DOHH2 (cell line): ENCODE results near the gene ONECUT1.
A peak's percentile ranks its signal among the peaks of the same experiment; 100 is the strongest.

Source experiments
- H3F3A ChIP-seq: fragments of 200-600 bp; sonication (generic), shearing (Covaris generic); 2 replicates; pipeline ENCODE4 v1.6.0; 2016; ENCODE audit warnings: antibody characterized with exemption, mild to moderate bottlenecking; ENCODE audit not compliant: control insufficient read depth, insufficient read depth
- H3K27ac ChIP-seq: fragments of 200-600 bp; sonication (generic); 2 replicates; pipeline ENCODE4 v1.5.1; 2014; ENCODE audit warnings: low read depth, mild to moderate bottlenecking, low read length, moderate library complexity
- H3K27me3 ChIP-seq: fragments of 200-600 bp; sonication (generic); 2 replicates; pipeline ENCODE4 v1.6.1; 2014; ENCODE audit warnings: mild to moderate bottlenecking, low read length, mixed read lengths; ENCODE audit not compliant: control insufficient read depth
- H3K36me3 ChIP-seq: fragments of 200-600 bp; sonication (generic); 2 replicates; pipeline ENCODE4 v1.6.1; 2014; ENCODE audit warnings: mild to moderate bottlenecking, low read length, moderate library complexity, mixed read lengths; ENCODE audit not compliant: control insufficient read depth
- H3K4me1 ChIP-seq: fragments of 200-600 bp; sonication (generic); 2 replicates; pipeline ENCODE4 v1.6.1; 2014; ENCODE audit warnings: mild to moderate bottlenecking, low read length, mixed read lengths; ENCODE audit not compliant: control insufficient read depth
- H3K4me2 ChIP-seq: fragments of 200-600 bp; sonication (generic); 2 replicates; pipeline ENCODE4 v1.6.0; 2014; ENCODE audit warnings: mild to moderate bottlenecking, low read length, moderate library complexity
- H3K4me3 ChIP-seq: fragments of 200-600 bp; sonication (generic); 2 replicates; pipeline ENCODE4 v1.5.1; 2014; ENCODE audit warnings: mild to moderate bottlenecking, low read length, mixed read lengths
- H3K79me2 ChIP-seq: fragments of 200-600 bp; sonication (generic); 2 replicates; pipeline ENCODE4 v1.6.1; 2014; ENCODE audit warnings: mild to moderate bottlenecking, low read length, mixed read lengths; ENCODE audit not compliant: control insufficient read depth
- H3K9me2 ChIP-seq: fragments of 200-600 bp; sonication (generic); replicated peaks from 2 replicates; pipeline ENCODE4 v1.6.1; 2014; ENCODE audit warnings: mild to moderate bottlenecking, low read length, mixed read lengths; ENCODE audit not compliant: control insufficient read depth
- H3K9me3 ChIP-seq: fragments of 200-600 bp; sonication (generic); 2 replicates; pipeline ENCODE4 v1.6.1; 2014; ENCODE audit warnings: antibody characterized with exemption, low read length, mixed read lengths; ENCODE audit not compliant: control insufficient read depth, insufficient read depth
- H4K20me1 ChIP-seq: fragments of 200-600 bp; sonication (generic); 2 replicates; pipeline ENCODE4 v1.6.0; 2014; ENCODE audit warnings: low read depth, mild to moderate bottlenecking, antibody characterized with exemption, low read length, moderate library complexity; ENCODE audit not compliant: control insufficient read depth, insufficient read depth
- EZH2phosphoT487 ChIP-seq: fragments of 200-600 bp; sonication (generic); IDR thresholded peaks from 2 replicates; pipeline ENCODE4 v1.6.1; 2017; ENCODE audit warnings: borderline replicate concordance, mild to moderate bottlenecking, antibody characterized with exemption, low read length, moderate library complexity, mixed read lengths
- TF ChIP-seq, protein P1 (sequence below): fragments of 200-600 bp; sonication (generic); IDR thresholded peaks from one replicate; pipeline ENCODE4 v1.5.1; 2014; ENCODE audit warnings: antibody characterized with exemption, mild to moderate bottlenecking, low read depth, low read length; ENCODE audit not compliant: poor library complexity, severe bottlenecking

Gene ONECUT1

DNA sequence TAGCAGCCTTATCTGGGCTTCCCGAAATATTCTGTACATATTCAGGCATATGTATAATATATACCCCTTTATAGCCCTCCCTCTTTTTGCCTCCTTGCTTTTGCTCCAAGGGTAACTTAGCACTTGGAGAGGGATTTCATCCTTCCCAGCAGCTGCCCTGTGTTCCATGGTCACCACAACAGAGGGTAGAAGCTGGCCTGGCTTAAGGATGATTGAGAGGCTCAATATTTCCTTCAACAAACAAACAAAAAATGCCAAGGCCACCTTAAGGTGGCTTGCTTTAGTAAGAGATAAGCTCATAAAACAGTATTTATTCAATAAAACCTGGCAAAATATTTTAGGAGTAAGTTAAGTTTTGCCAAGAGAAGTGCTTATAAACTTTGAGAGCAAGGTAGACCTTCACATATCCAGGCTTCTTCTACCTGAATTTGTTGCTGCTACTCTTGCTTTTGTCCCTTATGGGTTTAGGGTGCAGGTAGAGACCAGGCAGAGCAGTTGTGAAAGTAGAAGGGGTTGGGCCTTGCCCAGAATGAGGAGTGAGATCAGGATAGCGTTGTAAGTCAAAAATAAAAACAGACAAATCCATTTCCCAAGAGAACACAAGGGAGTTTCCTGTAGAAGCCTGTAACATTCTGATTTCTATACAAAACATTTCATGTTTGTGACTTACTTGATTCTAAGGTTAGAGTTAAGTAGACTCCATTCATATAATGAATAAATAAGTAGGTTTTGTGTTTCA lies 58.2 kb downstream of the ONECUT1 start:
- Histone ChIP-seq H3K9me3 (no peaks in the 10 kb centered on the region), H3K79me2 (no peaks in the 10 kb centered on the region), H3K4me2 (peak overlapping the region; percentile 15; the same call in 1 of the 2 replicates), H3F3A (peaks cover 6% of the 10 kb centered on the region; the same call in 1 of the 2 replicates), H3K27me3 (no peaks in the 10 kb centered on the region), H4K20me1 (no peaks in the 10 kb centered on the region), H3K4me3 (no peak overlapping the region), H3K4me1 (peaks cover 65% of the 10 kb centered on the region), H3K36me3 (no peaks in the 10 kb centered on the region), H3K27ac (no peak overlapping the region), H3K9me2 (no peaks in the 10 kb centered on the region)
- TF ChIP-seq, protein P1, sequence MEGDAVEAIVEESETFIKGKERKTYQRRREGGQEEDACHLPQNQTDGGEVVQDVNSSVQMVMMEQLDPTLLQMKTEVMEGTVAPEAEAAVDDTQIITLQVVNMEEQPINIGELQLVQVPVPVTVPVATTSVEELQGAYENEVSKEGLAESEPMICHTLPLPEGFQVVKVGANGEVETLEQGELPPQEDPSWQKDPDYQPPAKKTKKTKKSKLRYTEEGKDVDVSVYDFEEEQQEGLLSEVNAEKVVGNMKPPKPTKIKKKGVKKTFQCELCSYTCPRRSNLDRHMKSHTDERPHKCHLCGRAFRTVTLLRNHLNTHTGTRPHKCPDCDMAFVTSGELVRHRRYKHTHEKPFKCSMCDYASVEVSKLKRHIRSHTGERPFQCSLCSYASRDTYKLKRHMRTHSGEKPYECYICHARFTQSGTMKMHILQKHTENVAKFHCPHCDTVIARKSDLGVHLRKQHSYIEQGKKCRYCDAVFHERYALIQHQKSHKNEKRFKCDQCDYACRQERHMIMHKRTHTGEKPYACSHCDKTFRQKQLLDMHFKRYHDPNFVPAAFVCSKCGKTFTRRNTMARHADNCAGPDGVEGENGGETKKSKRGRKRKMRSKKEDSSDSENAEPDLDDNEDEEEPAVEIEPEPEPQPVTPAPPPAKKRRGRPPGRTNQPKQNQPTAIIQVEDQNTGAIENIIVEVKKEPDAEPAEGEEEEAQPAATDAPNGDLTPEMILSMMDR, result no peak
- TF ChIP-seq EZH2phosphoT487, result no peak

DNA sequence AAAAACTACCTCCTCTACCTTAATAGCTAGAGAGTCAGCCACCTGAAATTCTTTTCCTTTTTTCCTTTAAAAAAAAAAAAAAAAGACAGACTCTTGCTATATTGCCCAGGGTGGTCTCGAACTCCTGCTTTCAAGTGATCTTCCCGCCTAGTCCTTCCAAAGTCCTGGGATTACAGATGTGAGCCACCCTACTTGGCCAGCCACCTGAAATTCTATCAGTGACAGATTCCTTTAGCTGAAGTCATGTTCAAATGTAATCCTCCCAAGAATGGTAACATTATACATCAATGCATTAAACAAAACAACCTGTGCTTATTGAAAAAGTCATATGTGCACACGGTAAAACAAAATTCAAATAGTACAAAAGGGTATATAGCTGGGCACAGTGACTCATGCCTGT lies 59.1 kb downstream of the ONECUT1 start:
- Histone ChIP-seq H4K20me1 (no peaks in the 10 kb centered on the region), H3K4me2 (no peak overlapping the region), H3K27ac (no peak overlapping the region), H3K79me2 (no peaks in the 10 kb centered on the region), H3K4me3 (no peak overlapping the region), H3K27me3 (no peaks in the 10 kb centered on the region), H3K4me1 (peaks cover 66% of the 10 kb centered on the region), H3K9me2 (no peaks in the 10 kb centered on the region), H3K9me3 (no peaks in the 10 kb centered on the region), H3K36me3 (no peaks in the 10 kb centered on the region), H3F3A (peaks cover 14% of the 10 kb centered on the region; the same call in 1 of the 2 replicates)
- no peak for TF ChIP-seq EZH2phosphoT487
- TF ChIP-seq, protein P1, result no peak

DNA sequence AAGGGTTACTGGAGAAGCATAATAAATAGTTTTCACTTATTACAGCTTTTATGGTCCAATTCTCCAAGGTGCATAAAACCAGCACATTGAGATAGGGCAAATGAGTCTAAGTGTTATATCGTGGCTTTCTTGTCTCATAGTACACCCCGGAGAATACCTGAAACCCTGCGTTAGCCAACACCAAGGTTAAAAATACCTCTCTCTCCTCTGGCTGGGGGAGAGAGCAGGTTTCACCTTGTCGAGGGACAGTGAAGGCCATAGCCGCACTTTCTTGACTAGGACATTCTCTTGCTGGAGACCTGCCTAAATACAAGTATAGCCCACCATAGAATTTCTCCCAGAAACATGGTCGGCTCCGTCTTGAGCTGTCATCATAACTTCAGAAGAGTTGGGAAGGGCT lies 59.5 kb downstream of the ONECUT1 start:
- Histone ChIP-seq H4K20me1 (no peaks in the 10 kb centered on the region), H3K9me2 (no peaks in the 10 kb centered on the region), H3K36me3 (no peaks in the 10 kb centered on the region), H3K4me2 (peak overlapping the region; percentile 54), H3K27me3 (no peaks in the 10 kb centered on the region), H3K4me3 (0 out of 2 replicates have a peak overlapping the region, but pooled peaks have one; percentile 12), H3K27ac (peak overlapping the region; percentile 55), H3K9me3 (no peaks in the 10 kb centered on the region), H3K79me2 (no peaks in the 10 kb centered on the region), H3K4me1 (peaks cover 66% of the 10 kb centered on the region), H3F3A (peaks cover 16% of the 10 kb centered on the region; the same call in 1 of the 2 replicates)
- no peak for TF ChIP-seq EZH2phosphoT487
- TF ChIP-seq, protein P1, result no peak
